Measurements from ENCODE around the gene KMT2C. TPM values are rescaled to one million over a fixed set of nuclear protein-coding genes. Genes with fewer than 3 reads are reported as not detected.
A peak's percentile ranks its signal among the peaks of the same experiment; 100 is the strongest.
"Not testable (repeated sequence)": the region's sequence is repeated elsewhere in the genome, so short reads cannot be mapped to it uniquely, and the experiment has no call there.

The KMT2C gene
- total and polyA plus RNA-seq, 2 of the 13 experiments (the other 11 are each of a cell fraction or from before 2014, with no cell fraction given) = 7.1 to 14.4 TPM

- H3K79me2 ChIP-seq (ENCODE audit: insufficient read depth, low read length); H3K9me3 ChIP-seq (ENCODE audit: low read length); H3K9ac ChIP-seq (ENCODE audit: insufficient read depth, low read depth, low read length); H3K4me1 ChIP-seq (ENCODE audit: insufficient read depth, low read length); H3K27me3 ChIP-seq (ENCODE audit: control insufficient read depth in 1 of 2, insufficient read depth in 2 of 2, low read length in 2 of 2); H3K4me2 ChIP-seq (ENCODE audit: low read depth, low read length); POLR2A ChIA-PET; H4K20me1 ChIP-seq (ENCODE audit: insufficient read depth, low read length); H3K4me3 ChIP-seq (replicated peaks in 1 of 3; ENCODE audit: insufficient read depth in 1 of 3, low read depth in 2 of 3, low read length in 3 of 3); H2AFZ ChIP-seq (ENCODE audit: low read length); FAIRE-seq; BruUV-seq (replicated peaks); CTCF ChIA-PET (ENCODE audit: low intra/inter-chr PET ratio, low total read pairs); intact Hi-C loops (cut with micrococcal nuclease; ENCODE audit: unreplicated experiment); H3K27ac ChIP-seq (ENCODE audit: extremely low read length, insufficient read depth, low read length); DNase-seq (ENCODE audit: low spot score); H3K36me3 ChIP-seq (replicated peaks in 1 of 2; ENCODE audit: control insufficient read depth in 1 of 2, insufficient read depth in 2 of 2, low read length in 2 of 2); in situ Hi-C loops (cut with HindIII; ENCODE audit: extremely low pct_ligation_motif_present, low pct_unique_long_range_greater_than_20kb): not testable (repeated sequence)
- TF ChIP-seq, protein P1, sequence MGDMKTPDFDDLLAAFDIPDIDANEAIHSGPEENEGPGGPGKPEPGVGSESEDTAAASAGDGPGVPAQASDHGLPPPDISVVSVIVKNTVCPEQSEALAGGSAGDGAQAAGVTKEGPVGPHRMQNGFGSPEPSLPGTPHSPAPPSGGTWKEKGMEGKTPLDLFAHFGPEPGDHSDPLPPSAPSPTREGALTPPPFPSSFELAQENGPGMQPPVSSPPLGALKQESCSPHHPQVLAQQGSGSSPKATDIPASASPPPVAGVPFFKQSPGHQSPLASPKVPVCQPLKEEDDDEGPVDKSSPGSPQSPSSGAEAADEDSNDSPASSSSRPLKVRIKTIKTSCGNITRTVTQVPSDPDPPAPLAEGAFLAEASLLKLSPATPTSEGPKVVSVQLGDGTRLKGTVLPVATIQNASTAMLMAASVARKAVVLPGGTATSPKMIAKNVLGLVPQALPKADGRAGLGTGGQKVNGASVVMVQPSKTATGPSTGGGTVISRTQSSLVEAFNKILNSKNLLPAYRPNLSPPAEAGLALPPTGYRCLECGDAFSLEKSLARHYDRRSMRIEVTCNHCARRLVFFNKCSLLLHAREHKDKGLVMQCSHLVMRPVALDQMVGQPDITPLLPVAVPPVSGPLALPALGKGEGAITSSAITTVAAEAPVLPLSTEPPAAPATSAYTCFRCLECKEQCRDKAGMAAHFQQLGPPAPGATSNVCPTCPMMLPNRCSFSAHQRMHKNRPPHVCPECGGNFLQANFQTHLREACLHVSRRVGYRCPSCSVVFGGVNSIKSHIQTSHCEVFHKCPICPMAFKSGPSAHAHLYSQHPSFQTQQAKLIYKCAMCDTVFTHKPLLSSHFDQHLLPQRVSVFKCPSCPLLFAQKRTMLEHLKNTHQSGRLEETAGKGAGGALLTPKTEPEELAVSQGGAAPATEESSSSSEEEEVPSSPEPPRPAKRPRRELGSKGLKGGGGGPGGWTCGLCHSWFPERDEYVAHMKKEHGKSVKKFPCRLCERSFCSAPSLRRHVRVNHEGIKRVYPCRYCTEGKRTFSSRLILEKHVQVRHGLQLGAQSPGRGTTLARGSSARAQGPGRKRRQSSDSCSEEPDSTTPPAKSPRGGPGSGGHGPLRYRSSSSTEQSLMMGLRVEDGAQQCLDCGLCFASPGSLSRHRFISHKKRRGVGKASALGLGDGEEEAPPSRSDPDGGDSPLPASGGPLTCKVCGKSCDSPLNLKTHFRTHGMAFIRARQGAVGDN (CRISPR knock-in tag; IDR thresholded peaks at IDR 0.05) = 0 out of 2 replicates have a peak, but pooled peaks have one; percentile 19
- TF ChIP-seq GABPB1 (CRISPR knock-in tag; IDR thresholded peaks at IDR 0.05) = peak; percentile 36; the same call in 1 of the 2 replicates
- ATAC-seq = peak; percentile 62
- 78% methylated on average over 3 of the region's 19 CpGs for WGBS (ENCODE audit: low lambda C conversion rate)
Observed at GRCh38 chr7:152445386-152446008, 9.7 kb upstream of the KMT2C start.

DNA sequence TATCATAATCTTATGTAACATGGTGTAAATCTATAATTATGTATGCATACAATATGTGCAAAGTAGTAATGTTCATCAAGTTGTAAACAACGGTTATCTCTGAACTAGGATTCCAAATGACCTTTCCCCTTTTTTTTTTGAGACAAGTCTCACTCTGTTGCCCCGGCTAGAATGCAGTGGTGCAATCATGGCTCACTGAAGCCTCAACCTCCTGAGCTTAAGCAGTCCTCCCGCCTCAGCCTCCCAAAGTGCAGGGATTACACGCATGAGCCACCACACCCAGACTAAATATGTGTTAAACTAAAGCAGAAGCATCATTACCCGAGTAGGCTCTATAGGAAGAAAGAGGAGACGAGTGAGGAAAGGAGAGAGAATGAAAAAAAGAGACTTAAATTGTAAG, 7.8 kb upstream of the KMT2C start:
- POLR2A ChIA-PET = no interaction called here
- no peak for TF ChIP-seq CHD2 (IDR thresholded peaks at IDR 0.05; ENCODE audit: low read depth, low read length)
- peak; percentile 71; the same call in 1 of the 2 replicates for TF ChIP-seq ZNF770 (CRISPR knock-in tag; IDR thresholded peaks at IDR 0.05)
- no peak for TF ChIP-seq HES4 (CRISPR knock-in tag; IDR thresholded peaks at IDR 0.05; ENCODE audit: borderline replicate concordance)

More for the DNA sequence above, 7.8 kb upstream of the KMT2C start:
- Histone ChIP-seq H4K20me1 (ENCODE audit: insufficient read depth, low read length) (no peaks in the 10 kb centered on the region), H3K4me2 (ENCODE audit: low read depth, low read length) (no peak overlapping the region), H3K36me3 (replicated peaks in 1 of 2; ENCODE audit: control insufficient read depth in 1 of 2, insufficient read depth in 2 of 2, low read length in 2 of 2) (no peaks in the 10 kb centered on the region), H3K27me3 (ENCODE audit: control insufficient read depth in 1 of 2, insufficient read depth in 2 of 2, low read length in 2 of 2) (no peaks in the 10 kb centered on the region), H2AFZ (ENCODE audit: low read length) (no peak overlapping the region), H3K4me1 (ENCODE audit: insufficient read depth, low read length) (no peaks in the 10 kb centered on the region), H3K9ac (ENCODE audit: insufficient read depth, low read depth, low read length) (no peak overlapping the region), H3K4me3 (replicated peaks in 1 of 3; ENCODE audit: insufficient read depth in 1 of 3, low read depth in 2 of 3, low read length in 3 of 3) (no peak overlapping the region), H3K79me2 (ENCODE audit: insufficient read depth, low read length) (no peaks in the 10 kb centered on the region), H3K27ac (ENCODE audit: extremely low read length, insufficient read depth, low read length) (no peak overlapping the region), H3K9me3 (ENCODE audit: low read length) (no peaks in the 10 kb centered on the region)
- FAIRE-seq (no peak), ATAC-seq (no peak), DNase-seq (ENCODE audit: low spot score) (no peak)
- in situ Hi-C loops (cut with HindIII; ENCODE audit: extremely low pct_ligation_motif_present, low pct_unique_long_range_greater_than_20kb) (no loop called here), intact Hi-C loops (cut with micrococcal nuclease; ENCODE audit: unreplicated experiment) (no loop called here)
- no TSS peak for BruUV-seq (replicated peaks)
- 24% methylated on average over 6 of the region's 6 CpGs for WGBS (ENCODE audit: low lambda C conversion rate)
- CTCF ChIA-PET (ENCODE audit: low intra/inter-chr PET ratio, low total read pairs) = no interaction called here
